Measurements from ENCODE around the gene OR1F1.

OR1F1 gene

DNA sequence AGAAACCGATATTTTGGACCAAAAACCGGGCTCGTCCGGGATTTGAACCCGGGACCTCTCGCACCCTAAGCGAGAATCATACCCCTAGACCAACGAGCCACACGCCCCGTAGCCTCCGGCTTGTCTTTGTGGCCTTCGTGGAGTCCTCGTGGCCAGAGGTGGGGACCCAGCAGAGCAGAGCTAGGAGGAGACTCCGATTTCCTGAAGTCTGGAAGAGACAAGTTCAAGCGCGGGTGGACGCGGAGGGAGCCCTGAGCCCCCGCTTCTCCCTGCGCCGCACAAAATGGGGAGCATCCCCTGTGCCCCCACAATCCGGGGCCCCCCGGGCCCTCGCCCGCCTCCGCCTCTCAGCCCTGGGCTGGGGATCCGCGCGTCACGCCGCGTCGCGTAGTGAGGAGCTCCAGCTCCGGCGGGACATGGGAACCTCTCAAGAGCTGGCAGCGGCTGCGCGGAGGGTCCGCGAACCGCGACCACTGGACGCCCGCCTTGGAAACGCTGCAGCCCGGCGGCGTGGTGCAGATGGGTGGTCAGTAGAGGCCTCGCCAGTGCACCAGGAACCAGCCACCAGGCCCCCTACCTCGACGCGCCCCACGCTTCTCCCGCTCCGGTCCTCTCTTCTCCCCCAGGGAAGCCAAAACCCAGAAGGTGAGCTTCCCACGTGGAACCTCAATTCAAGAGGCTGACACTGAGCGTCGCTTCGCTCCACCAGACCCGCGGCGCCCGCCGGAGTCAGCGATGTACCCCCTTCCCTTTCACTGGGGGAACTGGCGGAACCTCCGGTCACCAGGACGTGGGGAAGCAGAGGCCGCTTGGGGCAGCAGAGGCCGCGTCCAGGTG lies 5.2 kb upstream of the OR1F1 start:
- POLR2A ChIA-PET, result interaction anchor here (0.6 kb wide), 1 partner anchor 58 kb away, joined by 3 read pairs; no protein-coding TSS in a partner anchor
- Histone ChIP-seq H3K9me3 (ENCODE audit: control extremely low read depth in 1 of 5, control insufficient read depth in 4 of 5, insufficient read depth in 2 of 5, low read depth in 1 of 5, low read length in 4 of 5) (no peaks in the 10 kb centered on the region), H3K4me3 (ENCODE audit: control insufficient read depth in 1 of 7, extremely low read depth in 1 of 7, insufficient read depth in 4 of 7, low read depth in 2 of 7, low read length in 6 of 7) (peak overlapping the region in 6 of 7 experiments; percentile 23 to 66 (median 52)), H3K4me1 (ENCODE audit: control extremely low read depth in 1 of 4, control insufficient read depth in 4 of 4, insufficient read depth in 4 of 4, low read length in 3 of 4) (peaks cover 0 to 16% (median 15%) of the 10 kb centered on the region in 4 experiments), H3K27ac (ENCODE audit: insufficient read depth in 1 of 2, low read depth in 1 of 2, low read length in 2 of 2, poor library complexity in 1 of 2, severe bottlenecking in 2 of 2) (no peak overlapping the region), H3K27me3 (replicated peaks in 2 of 5; ENCODE audit: control insufficient read depth in 4 of 5, insufficient read depth in 5 of 5, low read length in 4 of 5) (peaks cover 7 to 97% (median 38%) of the 10 kb centered on the region in 5 experiments), H3K36me3 (ENCODE audit: control insufficient read depth in 4 of 4, insufficient read depth in 4 of 4, low read length in 3 of 4) (no peaks in the 10 kb centered on the region)
- CTCF ChIA-PET, result interaction anchor here (0.6 to 2.1 kb wide), 2 partner anchors 17 to 124 kb away, joined by 3 to 7 read pairs; no protein-coding TSS in a partner anchor
- WGBS (ENCODE audit: insufficient coverage), result 1% methylated on average over 53 of the region's 72 CpGs
- DNase-seq, result peak in 2 of 3 donors; percentile 37 to 47

GRCh38 chr16:3183445-3184139 lies 4.4 kb upstream of the OR1F1 start:
- ChIA-PET POLR2A (interaction anchor here (0.6 kb wide), 1 partner anchor 59 kb away, joined by 3 read pairs; no protein-coding TSS in a partner anchor), CTCF (interaction anchor here (0.6 to 2.1 kb wide), 2 partner anchors 18 to 125 kb away, joined by 3 to 7 read pairs; no protein-coding TSS in a partner anchor)
- peaks cover 7 to 98% (median 38%) of the 10 kb centered on the region in 5 experiments for H3K27me3 ChIP-seq (replicated peaks in 2 of 5; ENCODE audit: control insufficient read depth in 4 of 5, insufficient read depth in 5 of 5, low read length in 4 of 5)
- peaks cover 0 to 22% (median 21%) of the 10 kb centered on the region in 4 experiments for H3K4me1 ChIP-seq (ENCODE audit: control extremely low read depth in 1 of 4, control insufficient read depth in 4 of 4, insufficient read depth in 4 of 4, low read length in 3 of 4)
- H3K36me3 ChIP-seq (ENCODE audit: control insufficient read depth in 4 of 4, insufficient read depth in 4 of 4, low read length in 3 of 4), result no peaks in the 10 kb centered on the region
- H3K27ac ChIP-seq (ENCODE audit: insufficient read depth in 1 of 2, low read depth in 1 of 2, low read length in 2 of 2, poor library complexity in 1 of 2, severe bottlenecking in 2 of 2), result no peak overlapping the region
- no peak for DNase-seq
- peak overlapping the region in 6 of 7 experiments; percentile 23 to 66 (median 52) for H3K4me3 ChIP-seq (ENCODE audit: control insufficient read depth in 1 of 7, extremely low read depth in 1 of 7, insufficient read depth in 4 of 7, low read depth in 2 of 7, low read length in 6 of 7)
- no peaks in the 10 kb centered on the region for H3K9me3 ChIP-seq (ENCODE audit: control extremely low read depth in 1 of 5, control insufficient read depth in 4 of 5, insufficient read depth in 2 of 5, low read depth in 1 of 5, low read length in 4 of 5)
- 4% methylated on average over 31 of the region's 42 CpGs for WGBS (ENCODE audit: insufficient coverage)

- Histone ChIP-seq H3K36me3 (ENCODE audit: control insufficient read depth in 4 of 4, insufficient read depth in 4 of 4, low read length in 3 of 4) (no peaks in the 10 kb centered on the region), H3K27ac (ENCODE audit: insufficient read depth in 1 of 2, low read depth in 1 of 2, low read length in 2 of 2, poor library complexity in 1 of 2, severe bottlenecking in 2 of 2) (no peak overlapping the region), H3K9me3 (ENCODE audit: control extremely low read depth in 1 of 5, control insufficient read depth in 4 of 5, insufficient read depth in 2 of 5, low read depth in 1 of 5, low read length in 4 of 5) (peaks cover 0 to 6% (median 0%) of the 10 kb centered on the region in 5 experiments), H3K4me3 (ENCODE audit: control insufficient read depth in 1 of 7, extremely low read depth in 1 of 7, insufficient read depth in 4 of 7, low read depth in 2 of 7, low read length in 6 of 7) (no peak overlapping the region), H3K4me1 (ENCODE audit: control extremely low read depth in 1 of 4, control insufficient read depth in 4 of 4, insufficient read depth in 4 of 4, low read length in 3 of 4) (peaks cover 0 to 49% (median 32%) of the 10 kb centered on the region in 4 experiments), H3K27me3 (replicated peaks in 2 of 5; ENCODE audit: control insufficient read depth in 4 of 5, insufficient read depth in 5 of 5, low read length in 4 of 5) (peaks cover 0 to 98% (median 60%) of the 10 kb centered on the region in 5 experiments)
- no peak for DNase-seq
- POLR2A ChIA-PET, result no interaction called here
- 82% methylated on average over 16 of the region's 23 CpGs for WGBS (ENCODE audit: insufficient coverage)
- CTCF ChIA-PET, result interaction anchor here (1.2 kb wide), 1 partner anchor 15 kb away, joined by 3 read pairs; no protein-coding TSS in a partner anchor
Measured at GRCh38 chr16:3186946-3187690, 886 bp upstream of the OR1F1 start.

GRCh38 chr16:3188675-3188924 lies 596 bp downstream of the OR1F1 start:
- DNase-seq, result no peak
- ChIA-PET POLR2A (interaction anchor here (0.7 kb wide), 1 partner anchor 28 kb away, joined by 3 read pairs; no protein-coding TSS in a partner anchor), CTCF (interaction anchor here (1.3 kb wide), 1 partner anchor 13 kb away, joined by 3 read pairs; no protein-coding TSS in a partner anchor)
- Histone ChIP-seq H3K27me3 (replicated peaks in 2 of 5; ENCODE audit: control insufficient read depth in 4 of 5, insufficient read depth in 5 of 5, low read length in 4 of 5) (peaks cover 0 to 98% (median 59%) of the 10 kb centered on the region in 5 experiments), H3K9me3 (ENCODE audit: control extremely low read depth in 1 of 5, control insufficient read depth in 4 of 5, insufficient read depth in 2 of 5, low read depth in 1 of 5, low read length in 4 of 5) (peaks cover 0 to 18% (median 12%) of the 10 kb centered on the region in 5 experiments), H3K4me1 (ENCODE audit: control extremely low read depth in 1 of 4, control insufficient read depth in 4 of 4, insufficient read depth in 4 of 4, low read length in 3 of 4) (peaks cover 0 to 36% (median 19%) of the 10 kb centered on the region in 4 experiments), H3K4me3 (ENCODE audit: control insufficient read depth in 1 of 7, extremely low read depth in 1 of 7, insufficient read depth in 4 of 7, low read depth in 2 of 7, low read length in 6 of 7) (peak overlapping the region in 5 of 7 experiments; percentile 15 to 64 (median 48)), H3K36me3 (ENCODE audit: control insufficient read depth in 4 of 4, insufficient read depth in 4 of 4, low read length in 3 of 4) (no peaks in the 10 kb centered on the region), H3K27ac (ENCODE audit: insufficient read depth in 1 of 2, low read depth in 1 of 2, low read length in 2 of 2, poor library complexity in 1 of 2, severe bottlenecking in 2 of 2) (no peak overlapping the region)
- 2% methylated on average over 12 of the region's 13 CpGs for WGBS (ENCODE audit: insufficient coverage)

GRCh38 chr16:3188925-3189825 lies 1.2 kb downstream of the OR1F1 start:
- peak in 1 of 3 donors; percentile 39 for DNase-seq
- Histone ChIP-seq H3K36me3 (ENCODE audit: control insufficient read depth in 4 of 4, insufficient read depth in 4 of 4, low read length in 3 of 4) (no peaks in the 10 kb centered on the region), H3K4me1 (ENCODE audit: control extremely low read depth in 1 of 4, control insufficient read depth in 4 of 4, insufficient read depth in 4 of 4, low read length in 3 of 4) (peaks cover 0 to 33% (median 16%) of the 10 kb centered on the region in 4 experiments), H3K4me3 (ENCODE audit: control insufficient read depth in 1 of 7, extremely low read depth in 1 of 7, insufficient read depth in 4 of 7, low read depth in 2 of 7, low read length in 6 of 7) (peak overlapping the region in 4 of 7 experiments; percentile 43 to 64 (median 55)), H3K27ac (ENCODE audit: insufficient read depth in 1 of 2, low read depth in 1 of 2, low read length in 2 of 2, poor library complexity in 1 of 2, severe bottlenecking in 2 of 2) (no peak overlapping the region), H3K27me3 (replicated peaks in 2 of 5; ENCODE audit: control insufficient read depth in 4 of 5, insufficient read depth in 5 of 5, low read length in 4 of 5) (peaks cover 2 to 98% (median 57%) of the 10 kb centered on the region in 5 experiments), H3K9me3 (ENCODE audit: control extremely low read depth in 1 of 5, control insufficient read depth in 4 of 5, insufficient read depth in 2 of 5, low read depth in 1 of 5, low read length in 4 of 5) (peaks cover 0 to 22% (median 13%) of the 10 kb centered on the region in 5 experiments)
- ChIA-PET POLR2A (interaction anchor here (0.7 kb wide), 1 partner anchor 28 kb away, joined by 3 read pairs; no protein-coding TSS in a partner anchor), CTCF (interaction anchor here (1.3 kb wide), 1 partner anchor 12 kb away, joined by 3 read pairs; no protein-coding TSS in a partner anchor)
- WGBS (ENCODE audit: insufficient coverage), result 3% methylated on average over 59 of the region's 61 CpGs

GRCh38 chr16:3189869-3190268 lies 1.9 kb downstream of the OR1F1 start:
- peak overlapping the region in 1 of 7 experiments; percentile 62 for H3K4me3 ChIP-seq (ENCODE audit: control insufficient read depth in 1 of 7, extremely low read depth in 1 of 7, insufficient read depth in 4 of 7, low read depth in 2 of 7, low read length in 6 of 7)
- no peaks in the 10 kb centered on the region for H3K36me3 ChIP-seq (ENCODE audit: control insufficient read depth in 4 of 4, insufficient read depth in 4 of 4, low read length in 3 of 4)
- no peak for DNase-seq
- 33% methylated on average over 5 of the region's 11 CpGs for WGBS (ENCODE audit: insufficient coverage)
- no peak overlapping the region for H3K27ac ChIP-seq (ENCODE audit: insufficient read depth in 1 of 2, low read depth in 1 of 2, low read length in 2 of 2, poor library complexity in 1 of 2, severe bottlenecking in 2 of 2)
- peaks cover 0 to 22% (median 13%) of the 10 kb centered on the region in 5 experiments for H3K9me3 ChIP-seq (ENCODE audit: control extremely low read depth in 1 of 5, control insufficient read depth in 4 of 5, insufficient read depth in 2 of 5, low read depth in 1 of 5, low read length in 4 of 5)
- POLR2A ChIA-PET, result no interaction called here
- CTCF ChIA-PET, result no interaction called here
- H3K4me1 ChIP-seq (ENCODE audit: control extremely low read depth in 1 of 4, control insufficient read depth in 4 of 4, insufficient read depth in 4 of 4, low read length in 3 of 4), result peaks cover 0 to 33% (median 16%) of the 10 kb centered on the region in 4 experiments
- H3K27me3 ChIP-seq (replicated peaks in 2 of 5; ENCODE audit: control insufficient read depth in 4 of 5, insufficient read depth in 5 of 5, low read length in 4 of 5), result peaks cover 3 to 99% (median 57%) of the 10 kb centered on the region in 5 experiments
